A673 (cell line): ENCODE results near the gene TIMM8A. TPM values are rescaled to one million over a fixed set of nuclear protein-coding genes. Genes with fewer than 3 reads are reported as not detected.

Experiments
- BruUV-seq: library from RNA; stranded (reverse); fragments of 400-500 nt; replicated peaks from 2 replicates; lab custom pipeline; 2021; lab: Mats Ljungman, UMichigan
- CTCF ChIA-PET: fragments of 300-600 bp; sonication (Branson Sonifier 250); formaldehyde crosslinking; loops from one replicate; lab custom pipeline; 2022; ENCODE audit warnings: antibody characterized with exemption; lab: Charles Lee
- POLR2A ChIA-PET: fragments of 300-600 bp; sonication (Branson Sonifier 250); formaldehyde crosslinking; loops from one replicate; lab custom pipeline; 2022; ENCODE audit warnings: antibody characterized with exemption; ENCODE audit not compliant: low non-redundant PET; lab: Charles Lee
- DNase-seq: peaks from one replicate; pipeline ENCODE4 v3.0.0-alpha.2; 2015; ENCODE audit warnings: low spot score
- H3K27ac ChIP-seq: fragments of 200-600 bp; sonication (generic); 2 replicates; pipeline ENCODE4 v1.5.1; 2016; ENCODE audit warnings: mixed run types, low read depth, mild to moderate bottlenecking, mixed read lengths, antibody characterized with exemption, low read length; ENCODE audit not compliant: poor library complexity, severe bottlenecking
- H3K27me3 ChIP-seq: fragments of 200-600 bp; sonication (generic); replicated peaks from 2 replicates; pipeline ENCODE4 v1.6.1; 2017; ENCODE audit warnings: mixed run types, low read depth, mild to moderate bottlenecking, mixed read lengths, antibody characterized with exemption, low read length; ENCODE audit not compliant: insufficient read depth, poor library complexity
- H3K36me3 ChIP-seq: fragments of 200-600 bp; sonication (generic); 2 replicates; pipeline ENCODE4 v1.6.1; 2016; ENCODE audit warnings: mixed run types, mild to moderate bottlenecking, mixed read lengths, antibody characterized with exemption, low read length; ENCODE audit not compliant: insufficient read depth, poor library complexity, severe bottlenecking
- H3K4me1 ChIP-seq: fragments of 200-600 bp; sonication (generic); 2 replicates; pipeline ENCODE4 v1.6.1; 2017; ENCODE audit warnings: mixed run types, mild to moderate bottlenecking, mixed read lengths, antibody characterized with exemption, low read length; ENCODE audit not compliant: insufficient read depth, poor library complexity, severe bottlenecking
- H3K4me3 ChIP-seq: fragments of 200-600 bp; sonication (generic); 2 replicates; pipeline ENCODE4 v1.5.1; 2016; ENCODE audit warnings: low read depth, mixed run types, mild to moderate bottlenecking, mixed read lengths, low read length; ENCODE audit not compliant: poor library complexity, severe bottlenecking
- H3K9me3 ChIP-seq: fragments of 200-600 bp; sonication (generic); 2 replicates; pipeline ENCODE4 v1.6.1; 2016; ENCODE audit warnings: mixed run types, low read depth, mild to moderate bottlenecking, mixed read lengths, antibody characterized with exemption, low read length; ENCODE audit not compliant: poor library complexity, severe bottlenecking
- EZH2 ChIP-seq: fragments of 200-600 bp; sonication (generic); IDR thresholded peaks from 2 replicates; pipeline ENCODE4 v1.6.1; 2017; ENCODE audit warnings: borderline replicate concordance, low read depth, mild to moderate bottlenecking, mixed read lengths, antibody characterized with exemption, low read length; ENCODE audit not compliant: poor library complexity, severe bottlenecking
- intact Hi-C: fragments of 100-400 bp; cut with micrococcal nuclease; formaldehyde crosslinking; loops from one replicate; pipeline ENCODE4 v1.10.0; 2022; ENCODE audit not compliant: unreplicated experiment
- total RNA-seq: library from RNA; stranded (reverse); gene quantifications from 2 replicates; pipeline ENCODE4 v1.2.3, GENCODE V29; 2021
- TF ChIP-seq, protein P1 (sequence below): fragments of 300-800, 200-600 bp; sonication (generic); conservative IDR thresholded peaks from 2 replicates; pipeline ENCODE4 v1.5.1; 2017; ENCODE audit warnings: low read depth, mild to moderate bottlenecking, antibody characterized with exemption, low read length, moderate library complexity, mixed read lengths

TIMM8A gene
- total RNA-seq, 1 experiment from 2014 or later = 44.5 TPM

DNA sequence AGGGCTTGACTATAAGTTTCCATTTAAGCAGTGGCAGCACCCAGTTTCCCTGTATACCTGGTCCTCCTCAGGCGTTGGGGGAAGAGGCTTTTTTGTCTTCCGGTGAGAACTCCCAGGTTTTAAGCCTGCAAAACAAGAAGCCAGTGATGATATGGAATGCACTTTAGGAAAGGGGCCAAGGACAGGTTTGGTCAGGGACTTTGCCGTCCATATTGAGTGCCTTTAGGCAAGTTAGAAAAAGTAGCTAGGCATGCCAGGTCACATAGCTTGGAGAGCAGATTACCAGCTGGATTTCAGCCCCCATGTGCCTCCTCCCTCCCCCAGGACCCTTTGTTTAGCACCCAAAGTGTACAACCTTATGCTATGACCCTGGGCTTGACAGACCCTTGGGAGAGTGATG, 13.6 kb upstream of the TIMM8A start:
- Histone ChIP-seq H3K9me3 (no peaks in the 10 kb centered on the region), H3K4me1 (no peaks in the 10 kb centered on the region), H3K36me3 (no peaks in the 10 kb centered on the region), H3K4me3 (no peak overlapping the region), H3K27ac (no peak overlapping the region), H3K27me3 (no peaks in the 10 kb centered on the region)
- TF ChIP-seq EZH2 = no peak
- TF ChIP-seq, protein P1, sequence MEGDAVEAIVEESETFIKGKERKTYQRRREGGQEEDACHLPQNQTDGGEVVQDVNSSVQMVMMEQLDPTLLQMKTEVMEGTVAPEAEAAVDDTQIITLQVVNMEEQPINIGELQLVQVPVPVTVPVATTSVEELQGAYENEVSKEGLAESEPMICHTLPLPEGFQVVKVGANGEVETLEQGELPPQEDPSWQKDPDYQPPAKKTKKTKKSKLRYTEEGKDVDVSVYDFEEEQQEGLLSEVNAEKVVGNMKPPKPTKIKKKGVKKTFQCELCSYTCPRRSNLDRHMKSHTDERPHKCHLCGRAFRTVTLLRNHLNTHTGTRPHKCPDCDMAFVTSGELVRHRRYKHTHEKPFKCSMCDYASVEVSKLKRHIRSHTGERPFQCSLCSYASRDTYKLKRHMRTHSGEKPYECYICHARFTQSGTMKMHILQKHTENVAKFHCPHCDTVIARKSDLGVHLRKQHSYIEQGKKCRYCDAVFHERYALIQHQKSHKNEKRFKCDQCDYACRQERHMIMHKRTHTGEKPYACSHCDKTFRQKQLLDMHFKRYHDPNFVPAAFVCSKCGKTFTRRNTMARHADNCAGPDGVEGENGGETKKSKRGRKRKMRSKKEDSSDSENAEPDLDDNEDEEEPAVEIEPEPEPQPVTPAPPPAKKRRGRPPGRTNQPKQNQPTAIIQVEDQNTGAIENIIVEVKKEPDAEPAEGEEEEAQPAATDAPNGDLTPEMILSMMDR = no peak
- POLR2A ChIA-PET = interaction anchor here (0.5 kb wide), 1 partner anchor 35 kb away, joined by 3 read pairs; no protein-coding TSS in a partner anchor
- intact Hi-C loops = no loop called here
- CTCF ChIA-PET = interaction anchor here (0.5 kb wide), 1 partner anchor 10 kb away, joined by 5 read pairs; no protein-coding TSS in a partner anchor
- BruUV-seq = no TSS peak
- no peak for DNase-seq

DNA sequence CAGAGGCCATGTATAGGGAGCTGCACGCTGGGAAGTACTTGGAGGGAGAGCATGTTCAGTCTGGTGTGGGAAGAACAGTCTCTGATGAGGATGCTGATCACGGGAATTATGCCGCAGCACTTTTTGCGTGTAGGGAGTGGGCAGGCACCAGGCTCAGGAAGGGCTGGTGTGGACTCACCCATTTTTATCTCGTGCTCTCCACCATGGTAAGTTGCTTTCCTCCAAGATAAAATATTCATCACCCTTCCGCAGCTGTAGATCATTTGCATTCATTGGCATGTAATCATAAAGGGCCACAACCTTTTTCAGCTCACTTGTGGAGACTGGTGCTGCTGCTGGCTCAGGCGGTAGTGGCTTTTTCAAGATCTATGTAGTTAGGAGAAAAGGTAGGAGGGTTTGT, 11.8 kb upstream of the TIMM8A start:
- H3K36me3 ChIP-seq = no peaks in the 10 kb centered on the region
- no peaks in the 10 kb centered on the region for H3K27me3 ChIP-seq
- no peaks in the 10 kb centered on the region for H3K9me3 ChIP-seq
- intact Hi-C loops = no loop called here
- TF ChIP-seq EZH2 = no peak
- TF ChIP-seq, protein P1 = no peak
- H3K4me3 ChIP-seq = no peak overlapping the region
- BruUV-seq = no TSS peak
- ChIA-PET CTCF (no interaction called here), POLR2A (interaction anchor here (0.7 kb wide), 1 partner anchor 59 kb away, joined by 3 read pairs; no protein-coding TSS in a partner anchor)
- H3K27ac ChIP-seq = no peak overlapping the region
- H3K4me1 ChIP-seq = no peaks in the 10 kb centered on the region
- no peak for DNase-seq

DNA sequence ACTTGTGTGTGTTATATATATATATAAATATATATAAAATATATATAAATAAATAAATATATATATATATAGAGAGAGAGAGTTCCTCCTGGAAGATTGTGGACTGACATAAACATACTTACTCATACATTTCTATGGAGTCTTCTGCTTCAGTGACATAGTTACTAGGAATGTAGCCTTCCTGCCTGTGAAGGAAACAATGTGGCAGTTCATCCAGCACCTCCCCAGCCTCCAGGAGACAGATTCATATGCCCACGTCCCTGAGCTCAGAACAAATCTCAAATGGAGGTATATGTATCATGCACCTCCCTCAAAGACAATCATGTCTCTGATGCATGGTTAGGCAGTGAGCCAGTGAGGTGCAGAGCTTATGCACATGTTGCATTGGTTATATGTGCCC, 11.4 kb upstream of the TIMM8A start:
- DNase-seq = no peak
- intact Hi-C loops = no loop called here
- BruUV-seq = no TSS peak
- Histone ChIP-seq H3K4me3 (no peak overlapping the region), H3K4me1 (no peaks in the 10 kb centered on the region), H3K9me3 (no peaks in the 10 kb centered on the region), H3K36me3 (no peaks in the 10 kb centered on the region), H3K27me3 (no peaks in the 10 kb centered on the region), H3K27ac (no peak overlapping the region)
- ChIA-PET POLR2A (interaction anchor here (0.7 kb wide), 1 partner anchor 59 kb away, joined by 3 read pairs; no protein-coding TSS in a partner anchor), CTCF (no interaction called here)
- TF ChIP-seq, protein P1 = no peak
- no peak for TF ChIP-seq EZH2
